ENCODE results near the gene BMAL2.

The BMAL2 gene, protein sequence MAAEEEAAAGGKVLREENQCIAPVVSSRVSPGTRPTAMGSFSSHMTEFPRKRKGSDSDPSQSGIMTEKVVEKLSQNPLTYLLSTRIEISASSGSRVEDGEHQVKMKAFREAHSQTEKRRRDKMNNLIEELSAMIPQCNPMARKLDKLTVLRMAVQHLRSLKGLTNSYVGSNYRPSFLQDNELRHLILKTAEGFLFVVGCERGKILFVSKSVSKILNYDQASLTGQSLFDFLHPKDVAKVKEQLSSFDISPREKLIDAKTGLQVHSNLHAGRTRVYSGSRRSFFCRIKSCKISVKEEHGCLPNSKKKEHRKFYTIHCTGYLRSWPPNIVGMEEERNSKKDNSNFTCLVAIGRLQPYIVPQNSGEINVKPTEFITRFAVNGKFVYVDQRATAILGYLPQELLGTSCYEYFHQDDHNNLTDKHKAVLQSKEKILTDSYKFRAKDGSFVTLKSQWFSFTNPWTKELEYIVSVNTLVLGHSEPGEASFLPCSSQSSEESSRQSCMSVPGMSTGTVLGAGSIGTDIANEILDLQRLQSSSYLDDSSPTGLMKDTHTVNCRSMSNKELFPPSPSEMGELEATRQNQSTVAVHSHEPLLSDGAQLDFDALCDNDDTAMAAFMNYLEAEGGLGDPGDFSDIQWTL

DNA sequence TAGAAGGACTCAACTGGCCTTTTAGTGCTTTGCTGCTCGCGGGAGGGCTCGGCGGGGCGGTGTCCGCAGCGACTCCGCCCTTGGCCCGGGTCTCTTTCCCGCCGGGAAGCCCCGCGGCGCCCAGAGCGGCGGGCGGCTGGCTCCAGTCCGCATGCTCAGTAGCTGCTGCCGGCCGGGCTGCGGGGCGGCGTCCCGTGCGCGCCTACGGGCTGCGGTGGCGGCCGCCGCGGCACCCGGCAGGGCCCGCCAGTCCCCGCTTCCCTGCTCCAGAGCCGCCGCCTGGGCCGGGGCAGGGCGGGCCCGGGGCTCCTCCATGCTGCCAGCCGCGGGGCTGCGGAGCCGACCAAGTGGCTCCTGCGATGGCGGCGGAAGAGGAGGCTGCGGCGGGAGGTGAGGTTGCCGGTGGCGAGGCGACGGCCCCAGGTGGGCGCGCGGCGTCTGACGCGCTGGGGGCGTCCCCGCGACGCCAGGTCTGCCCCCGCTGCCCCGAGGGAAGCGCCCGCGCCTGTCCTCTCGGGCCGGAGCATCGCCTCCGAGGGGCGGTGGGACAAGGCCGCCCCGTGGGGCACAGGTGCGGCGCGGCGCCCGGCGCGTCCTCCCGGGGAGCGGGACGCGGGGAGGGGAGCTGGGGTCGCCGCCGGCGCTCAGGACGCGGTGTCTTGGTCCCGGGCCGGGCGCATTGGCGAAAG lies at the start of gene BMAL2:
Gene BMAL2, plus strand, starts transcription at position 123 of the 689 bp plus-strand sequence. Its CDS starts 237 bp downstream, at position 360.
- DNase-seq (ENCODE audit: low read depth in 2 of 2) = no peak

DNA sequence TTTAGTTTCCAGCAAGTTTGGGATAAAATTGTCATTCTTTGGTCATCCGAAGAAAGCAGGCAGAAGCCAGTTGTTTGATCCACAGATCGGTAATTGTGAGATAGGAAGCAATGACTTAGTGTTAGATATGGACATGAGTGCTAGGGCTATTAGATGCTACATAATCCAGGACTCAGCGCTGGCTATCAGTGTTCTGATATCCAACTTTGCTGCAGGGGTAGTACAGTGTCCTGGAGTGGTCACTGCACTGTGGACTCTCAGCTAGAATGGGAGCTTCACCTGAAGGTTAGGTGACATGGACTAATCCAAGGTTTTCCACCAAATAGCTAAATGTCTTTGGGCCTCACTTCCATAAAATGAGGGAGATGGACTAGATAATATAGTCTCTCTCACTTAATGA lies 48.6 kb upstream of the BMAL2 start:
- no peak for DNase-seq (ENCODE audit: low read depth in 2 of 2)

DNA sequence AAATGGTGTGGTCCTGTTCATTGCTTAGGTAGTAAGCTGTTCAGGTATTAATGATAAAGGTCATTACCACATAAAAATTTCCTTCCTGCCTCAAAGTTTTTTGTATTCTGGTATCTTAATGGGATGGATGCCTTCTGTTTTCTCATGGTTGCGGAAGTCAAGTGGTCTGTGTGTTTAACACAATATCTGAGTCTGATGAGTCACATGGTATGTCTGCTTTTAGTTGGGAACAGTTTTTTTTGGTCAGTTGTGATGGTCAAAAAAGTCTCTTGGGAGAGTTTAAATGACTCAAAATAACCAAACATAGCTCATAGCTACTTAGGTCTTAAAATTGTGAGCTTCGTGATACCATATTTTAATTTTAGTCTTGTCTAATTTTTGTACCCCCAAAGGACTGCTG lies 47.9 kb upstream of the BMAL2 start:
- no peak for DNase-seq (ENCODE audit: low read depth in 2 of 2)

DNA sequence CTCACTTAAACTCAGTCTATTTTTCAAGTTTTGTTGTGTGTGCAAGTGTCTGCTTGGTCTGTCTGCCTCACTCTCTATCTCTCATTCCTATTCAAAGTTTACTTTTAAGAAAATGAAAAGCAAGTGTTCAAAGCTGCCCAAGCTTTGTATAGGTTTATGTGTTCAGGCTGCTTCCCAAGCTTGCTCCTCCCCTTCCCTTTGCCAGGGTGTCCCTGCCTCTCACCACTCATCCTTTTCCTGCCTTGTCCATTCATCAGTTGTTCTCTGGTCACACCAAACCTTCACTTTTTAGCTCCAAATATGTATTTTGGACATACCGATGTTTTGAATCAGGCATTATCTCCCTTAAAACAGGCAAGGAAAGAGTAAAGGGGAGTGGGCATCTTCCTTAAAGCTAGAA lies 47.2 kb upstream of the BMAL2 start:
- DNase-seq (ENCODE audit: low read depth in 2 of 2) = no peak

DNA sequence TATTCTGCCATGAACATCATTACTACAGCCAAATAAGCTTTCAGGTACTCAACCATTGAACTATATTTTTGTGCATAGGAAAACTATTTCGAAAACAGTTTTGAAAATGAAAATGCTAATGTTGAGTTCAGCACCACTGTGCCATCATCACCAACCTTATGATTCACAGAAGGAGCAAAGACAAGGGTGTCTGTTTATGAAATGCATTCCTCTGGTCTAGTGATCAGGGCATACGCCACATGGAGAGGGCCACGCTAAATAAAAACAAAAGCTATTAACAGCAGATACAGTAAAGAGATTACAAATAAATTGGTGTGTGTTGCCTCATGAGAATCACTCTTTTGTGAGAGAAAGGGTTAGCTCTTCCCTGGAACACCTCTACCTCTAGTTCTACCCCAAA lies 43.2 kb upstream of the BMAL2 start:
- no peak for DNase-seq (ENCODE audit: low read depth in 2 of 2)

DNA sequence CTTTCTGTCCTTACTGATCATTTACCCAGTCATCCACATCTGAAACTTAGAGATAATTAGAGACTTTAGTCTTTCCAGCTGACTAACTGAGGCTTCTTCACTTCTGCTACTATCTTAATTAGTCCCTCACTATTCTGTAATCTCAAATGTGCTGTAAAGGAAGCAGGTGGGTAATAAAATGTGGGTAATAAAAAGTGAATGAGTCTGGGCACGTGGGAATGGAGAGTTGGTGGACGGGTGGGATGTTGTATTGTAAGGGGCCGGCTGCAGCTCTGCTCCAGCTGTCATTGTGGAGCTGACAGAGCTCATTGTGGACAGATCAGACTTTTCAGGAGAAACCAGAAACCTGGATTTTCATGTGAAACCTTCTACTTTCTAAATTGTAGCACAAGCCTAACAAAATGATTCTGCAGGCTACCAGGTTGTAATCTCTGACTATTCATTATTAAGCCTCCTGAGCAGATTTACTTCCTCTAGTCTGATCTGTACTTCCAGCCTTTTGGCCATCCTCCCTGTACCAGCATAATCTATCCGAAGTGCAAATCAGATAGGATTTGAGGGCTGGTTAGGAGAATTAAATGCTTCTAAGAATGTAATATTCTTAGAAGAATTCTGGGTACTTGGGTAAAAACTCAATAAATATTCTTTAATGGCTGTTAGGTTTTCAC lies 42.0 kb upstream of the BMAL2 start:
- DNase-seq (ENCODE audit: low read depth in 2 of 2) = no peak

DNA sequence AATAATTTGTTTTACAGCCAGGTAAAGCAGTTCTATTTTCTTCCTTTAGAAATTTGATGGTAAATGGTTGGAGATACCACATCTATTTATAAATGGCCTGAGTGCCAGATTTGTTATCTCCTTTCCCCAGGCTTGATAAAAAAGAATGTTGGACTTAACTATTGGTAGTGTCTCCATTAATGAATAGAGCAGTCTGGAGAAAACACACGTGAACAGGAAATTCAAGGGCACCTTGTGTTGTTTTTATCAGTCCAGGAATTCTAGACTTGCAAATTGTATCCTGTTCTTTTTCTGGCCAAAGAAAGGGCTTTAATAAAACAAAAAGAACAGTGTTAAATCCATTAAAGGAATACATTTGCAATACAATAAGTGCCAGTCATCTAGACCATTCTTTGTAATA lies 40.8 kb upstream of the BMAL2 start:
- DNase-seq (ENCODE audit: low read depth in 2 of 2) = no peak

DNA sequence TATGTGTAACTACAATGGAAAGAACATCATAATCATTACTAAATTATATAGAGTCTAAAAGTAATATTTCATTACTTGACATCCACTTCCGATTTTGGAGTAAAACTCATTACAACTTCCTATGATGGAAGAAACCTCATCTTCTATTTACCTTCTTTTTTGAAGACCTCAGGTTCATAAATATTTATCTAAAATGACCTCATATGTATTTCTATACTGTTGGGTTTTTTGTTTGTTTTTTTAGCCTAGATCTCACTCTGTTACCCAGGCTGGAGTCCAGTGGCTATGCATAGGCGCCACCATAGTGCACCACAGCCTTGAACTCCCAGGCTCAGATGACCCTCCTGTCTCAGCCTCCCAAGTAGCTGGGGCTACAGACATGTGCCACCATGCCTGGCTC lies 39.9 kb upstream of the BMAL2 start:
- no peak for DNase-seq (ENCODE audit: low read depth in 2 of 2)

DNA sequence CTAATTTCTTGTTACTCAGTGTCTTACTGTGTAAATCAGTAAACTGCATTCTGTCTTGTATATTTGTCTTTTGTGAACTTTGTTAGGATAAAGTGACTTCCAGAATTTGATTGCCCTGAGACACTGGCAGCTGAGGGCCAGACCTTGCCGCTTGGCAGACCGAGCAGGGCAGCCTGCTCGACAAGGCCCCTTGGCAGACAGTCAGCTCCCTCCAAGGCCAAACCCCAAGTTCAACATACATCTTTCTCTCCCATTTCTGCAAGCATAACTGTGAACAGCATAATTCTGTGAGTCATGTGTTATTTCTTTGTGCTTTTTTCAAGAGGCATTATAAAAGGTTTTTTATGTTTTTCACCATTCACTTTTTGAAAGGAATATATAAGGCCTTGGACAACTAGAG lies 39.2 kb upstream of the BMAL2 start:
- DNase-seq (ENCODE audit: low read depth in 2 of 2) = no peak

DNA sequence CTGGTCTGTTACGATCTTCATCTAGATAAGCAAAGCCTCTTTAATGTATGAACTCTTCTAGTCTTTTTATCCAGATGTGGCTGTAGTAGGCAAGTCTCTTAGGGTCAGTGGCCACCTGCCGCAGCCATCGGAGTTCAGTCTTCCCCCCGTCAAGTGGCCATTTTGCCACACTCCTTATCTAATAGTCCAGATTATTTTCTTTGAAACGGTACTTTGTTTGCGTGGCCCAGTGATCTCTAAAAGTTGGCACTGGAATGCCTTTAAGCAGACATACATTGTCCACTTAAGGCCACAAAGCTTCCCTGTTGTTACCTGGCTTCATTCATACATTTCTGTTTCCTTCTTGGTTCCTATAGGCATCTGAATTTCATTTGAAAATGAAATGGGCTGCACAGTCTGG lies 36.0 kb upstream of the BMAL2 start:
- no peak for DNase-seq (ENCODE audit: low read depth in 2 of 2)

DNA sequence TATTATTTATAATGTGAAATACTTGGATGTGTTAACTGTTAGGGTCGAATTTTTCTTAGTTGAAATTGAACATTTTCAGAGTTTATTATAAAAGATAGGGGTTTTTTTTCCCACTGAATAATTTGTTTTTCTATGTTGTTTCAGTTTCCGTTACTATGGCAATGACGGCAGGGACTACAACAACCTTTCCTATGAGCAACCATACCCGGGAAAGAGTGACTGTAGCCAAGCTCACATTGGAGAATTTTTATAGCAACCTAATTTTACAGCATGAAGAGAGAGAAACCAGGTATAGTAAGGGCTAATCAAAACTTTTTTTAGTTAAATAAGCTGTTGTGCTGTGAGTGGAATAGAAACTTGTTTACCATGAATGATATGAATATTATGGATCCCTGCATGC lies 35.1 kb upstream of the BMAL2 start:
- DNase-seq (ENCODE audit: low read depth in 2 of 2) = no peak

DNA sequence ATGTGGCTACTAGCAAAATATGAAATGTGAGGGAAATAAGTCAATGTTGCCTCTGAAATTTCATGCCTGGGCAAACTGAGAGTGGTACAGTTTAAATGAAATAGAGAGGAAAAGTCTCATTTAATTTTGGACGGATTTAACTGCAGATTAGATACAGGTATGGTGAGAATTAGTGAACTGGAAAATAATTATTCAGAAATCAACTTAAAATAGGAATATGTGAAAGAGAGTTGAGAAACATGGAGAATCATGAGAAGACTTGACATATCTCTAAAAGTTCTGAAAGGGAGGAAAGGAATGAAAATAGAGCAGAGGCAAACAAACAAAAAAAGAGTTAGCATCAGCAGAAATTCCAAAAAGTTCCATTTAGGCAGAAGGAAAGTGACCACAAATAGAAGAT lies 33.5 kb upstream of the BMAL2 start:
- DNase-seq (ENCODE audit: low read depth in 2 of 2) = no peak

DNA sequence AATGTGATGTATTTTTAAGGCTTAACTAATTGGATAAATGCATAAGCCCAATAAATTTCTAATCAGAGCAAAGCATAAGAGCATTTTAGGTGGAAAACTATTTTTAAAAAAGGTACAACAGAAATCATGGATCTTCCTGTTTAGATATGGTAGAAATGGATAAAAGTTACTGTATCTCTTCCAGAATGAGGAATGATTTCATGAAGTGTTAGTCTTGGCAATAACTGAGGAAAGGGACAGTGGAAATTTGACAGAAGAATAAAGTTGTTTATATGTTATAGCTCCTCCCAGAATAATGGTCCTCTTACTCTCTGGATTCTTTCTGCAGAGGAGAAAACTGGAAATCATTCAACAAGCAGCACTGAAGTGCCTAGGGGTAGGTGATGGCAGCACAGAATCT lies 32.4 kb upstream of the BMAL2 start:
- no peak for DNase-seq (ENCODE audit: low read depth in 2 of 2)

DNA sequence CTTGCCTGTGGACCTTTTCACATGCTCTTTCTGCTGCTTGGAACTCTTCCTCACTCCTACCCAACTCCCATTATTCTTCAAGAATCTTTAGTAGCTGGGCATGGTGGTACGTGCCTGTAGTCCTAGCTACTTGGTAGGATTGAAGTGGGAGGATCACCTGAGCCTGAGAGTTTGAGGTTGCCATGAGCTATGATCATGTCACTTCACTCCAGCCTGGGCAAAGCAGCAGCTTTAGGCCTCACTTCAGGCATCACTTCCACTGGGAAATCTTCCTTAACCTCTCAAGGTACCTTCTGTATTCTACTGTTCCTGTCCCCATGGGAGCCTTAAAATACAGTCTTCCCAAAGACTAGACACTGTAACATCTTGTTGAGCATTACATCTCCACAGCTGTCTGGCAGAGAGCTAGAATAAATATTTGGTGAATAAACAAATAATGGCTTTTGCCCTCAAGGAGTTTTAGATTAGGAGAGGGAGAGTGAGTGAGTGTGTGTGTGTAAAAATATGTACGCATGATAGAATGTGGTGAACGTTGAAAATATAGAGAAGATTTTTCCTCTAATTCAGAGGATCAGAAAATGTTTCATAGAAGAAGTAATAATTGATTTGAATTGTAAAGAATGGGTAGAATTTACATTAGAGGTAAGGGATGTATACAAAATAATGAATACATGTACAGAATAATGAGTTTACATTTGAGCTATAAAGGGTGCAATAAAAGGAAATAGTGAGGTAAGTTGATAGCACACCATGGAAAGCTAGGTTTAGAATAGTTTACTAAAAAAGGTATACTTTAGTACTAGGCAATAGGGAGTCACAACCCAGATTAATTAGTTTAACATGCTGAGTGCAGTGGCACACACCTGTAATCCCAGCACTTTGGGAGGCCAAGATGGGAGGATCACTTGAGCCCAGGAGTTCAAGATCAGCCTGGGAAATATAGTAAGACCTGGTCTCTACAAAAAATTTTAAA lies 29.2 kb upstream of the BMAL2 start:
- no peak for DNase-seq (ENCODE audit: low read depth in 2 of 2)

DNA sequence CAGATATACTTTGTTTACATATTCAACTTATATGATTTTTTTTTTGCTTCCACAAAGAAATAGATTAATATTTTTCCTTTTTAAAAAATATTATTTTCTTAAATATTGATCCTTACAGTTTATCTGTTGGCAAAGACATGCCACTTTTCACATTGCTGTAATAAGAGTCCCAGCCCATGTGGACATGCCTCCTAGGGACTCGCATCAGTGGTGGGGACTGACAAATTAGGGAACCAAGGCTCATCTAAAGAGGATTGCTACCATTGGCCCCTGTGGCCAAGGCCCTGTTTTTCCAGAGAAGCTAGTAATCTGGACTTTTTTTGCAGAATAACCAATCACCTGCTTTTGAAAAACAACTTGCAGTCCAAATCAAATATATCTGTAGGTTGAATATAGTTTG lies 27.8 kb upstream of the BMAL2 start:
- no peak for DNase-seq (ENCODE audit: low read depth in 2 of 2)

DNA sequence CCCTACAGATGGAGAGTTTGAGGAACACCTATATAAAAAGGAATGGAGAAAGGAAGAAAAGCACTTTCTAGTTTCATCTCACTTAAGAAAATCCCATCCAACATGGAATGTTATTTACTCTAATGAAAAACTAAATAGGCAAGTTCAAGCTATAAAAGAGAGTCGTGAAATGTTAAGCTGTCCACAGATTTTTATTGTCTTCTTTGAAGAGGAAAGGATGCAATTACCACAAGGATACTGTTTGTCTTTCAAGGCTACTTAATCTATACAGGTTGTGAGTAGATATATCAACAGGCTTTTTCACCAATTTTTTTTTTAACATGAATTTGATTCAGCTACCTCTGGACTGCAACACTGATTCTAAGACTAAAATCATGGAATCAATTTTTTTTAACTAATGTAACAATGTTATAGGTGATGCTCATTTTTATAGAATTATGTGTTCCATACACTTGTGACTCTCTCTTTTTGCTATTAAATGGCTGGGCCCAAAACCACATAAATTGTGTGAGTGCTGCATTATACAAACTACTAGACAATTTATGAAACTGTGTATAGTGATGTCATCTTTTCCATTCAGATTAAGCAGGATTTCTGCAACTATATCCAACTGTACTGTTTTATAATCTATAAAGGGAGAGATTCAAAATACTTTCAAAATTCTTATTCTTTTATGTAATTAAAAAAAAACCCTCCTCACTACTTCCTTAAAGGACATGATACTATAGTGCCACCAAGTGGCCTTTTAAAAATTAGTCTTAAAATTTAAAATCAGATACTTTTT lies 26.8 kb upstream of the BMAL2 start:
- no peak for DNase-seq (ENCODE audit: low read depth in 2 of 2)

DNA sequence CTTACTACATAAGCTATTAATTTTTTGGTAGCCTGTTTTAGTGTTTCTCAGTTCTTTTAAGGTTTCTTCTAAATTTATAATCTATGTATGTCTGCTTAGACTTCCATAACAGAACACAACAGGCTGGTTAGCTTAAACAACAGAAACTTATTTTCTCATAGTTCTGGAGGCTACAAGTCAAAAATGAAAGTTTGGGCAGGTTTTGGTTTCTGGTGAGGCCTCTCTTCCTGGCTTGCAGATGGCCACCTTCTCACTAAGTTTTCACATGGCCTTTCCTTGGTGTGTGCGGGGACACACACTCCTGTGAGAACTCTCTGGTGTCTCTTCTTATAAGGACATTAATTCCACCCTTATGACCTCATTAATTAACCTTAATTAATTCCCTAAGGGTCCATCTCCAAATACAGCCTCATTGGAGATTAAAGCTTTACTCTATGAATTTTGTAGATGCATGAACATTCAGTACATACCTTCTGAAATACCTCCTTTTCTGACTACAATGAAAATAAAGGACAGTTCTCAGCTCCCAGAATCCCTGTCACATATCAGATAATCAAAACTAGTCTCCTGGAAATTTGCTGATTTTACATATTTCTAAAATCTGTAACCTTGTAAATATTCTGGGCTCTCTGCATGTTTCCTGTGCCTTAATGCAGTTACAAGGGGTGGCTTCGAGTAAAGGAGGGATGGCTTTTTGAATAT lies 23.2 kb upstream of the BMAL2 start:
- no peak for DNase-seq (ENCODE audit: low read depth in 2 of 2)

DNA sequence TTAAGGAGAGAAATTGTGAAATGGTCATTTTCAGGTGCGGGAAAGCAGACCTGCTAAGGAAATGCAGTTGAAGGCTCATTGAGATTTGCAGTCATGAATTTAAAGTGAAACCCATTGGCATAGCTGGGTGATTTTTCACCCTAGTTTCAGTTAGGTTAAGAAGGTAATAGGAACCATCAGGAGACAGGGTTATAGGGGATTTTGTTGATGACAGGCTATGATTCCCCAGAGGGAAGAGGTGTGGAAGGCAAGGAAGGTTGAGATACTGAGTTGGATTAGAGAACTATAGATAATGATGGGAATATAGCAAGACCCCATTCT lies 22.7 kb upstream of the BMAL2 start:
- DNase-seq (ENCODE audit: low read depth in 2 of 2) = no peak

DNA sequence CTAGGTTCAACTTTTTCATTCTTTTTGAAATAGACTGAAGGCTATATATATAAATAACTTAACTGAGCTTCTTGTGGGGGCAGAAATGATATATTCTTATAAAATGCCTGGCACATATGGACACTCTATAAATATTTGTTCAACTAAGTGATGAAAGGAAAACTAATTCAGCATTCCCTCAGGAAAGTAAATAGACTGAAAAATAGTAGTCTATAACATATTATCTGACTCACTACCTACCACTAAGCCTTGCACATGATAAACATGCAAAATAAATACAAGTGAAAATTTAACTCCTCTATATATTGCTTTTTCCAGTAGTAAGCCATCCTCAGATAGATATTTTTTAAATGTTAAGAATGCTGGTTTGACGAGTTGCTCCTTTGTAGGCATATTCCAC lies 15.7 kb upstream of the BMAL2 start:
- no peak for DNase-seq (ENCODE audit: low read depth in 2 of 2)

DNA sequence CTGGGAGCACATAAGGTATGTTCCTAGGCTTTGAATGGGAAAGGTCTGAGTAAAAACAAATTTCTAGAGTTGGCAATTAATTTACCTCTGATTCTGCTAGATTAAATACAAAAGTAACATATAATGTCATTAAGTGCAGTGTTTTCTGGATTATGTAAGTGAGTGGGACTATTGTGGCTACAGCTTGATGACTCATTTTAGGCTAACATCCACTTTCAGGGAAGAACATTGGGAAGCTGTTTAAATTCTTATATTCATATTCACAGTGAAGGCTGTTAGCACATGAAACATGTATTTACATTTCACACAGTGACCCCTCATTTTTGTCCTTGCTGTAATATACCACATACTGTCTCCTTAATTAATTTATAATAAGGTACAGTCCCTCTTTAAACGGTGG lies 13.2 kb upstream of the BMAL2 start:
- DNase-seq (ENCODE audit: low read depth in 2 of 2) = no peak
